Rectal smooth muscle tissue (tissue), 1 donor: ENCODE measurements around the gene NOVA1.

ENCODE experiments used
- H3K27ac ChIP-seq: one replicate; pipeline ENCODE4 v1.7.0; 2013; ENCODE audit warnings: low read depth, low read length, inconsistent platforms
- H3K27me3 ChIP-seq: one replicate; pipeline ENCODE4 v1.7.0; 2013; ENCODE audit warnings: low read length; ENCODE audit not compliant: control insufficient read depth, insufficient read depth
- H3K36me3 ChIP-seq: one replicate; pipeline ENCODE4 v1.7.0; 2013; ENCODE audit warnings: low read length; ENCODE audit not compliant: control insufficient read depth, insufficient read depth
- H3K4me1 ChIP-seq: one replicate; pipeline ENCODE4 v1.7.0; 2013; ENCODE audit warnings: low read length; ENCODE audit not compliant: control insufficient read depth, insufficient read depth
- H3K4me3 ChIP-seq: one replicate; pipeline ENCODE4 v1.7.0; 2013; ENCODE audit warnings: low read length
- H3K9ac ChIP-seq: one replicate; pipeline ENCODE4 v1.7.0; 2013; ENCODE audit warnings: low read length

Gene NOVA1

DNA sequence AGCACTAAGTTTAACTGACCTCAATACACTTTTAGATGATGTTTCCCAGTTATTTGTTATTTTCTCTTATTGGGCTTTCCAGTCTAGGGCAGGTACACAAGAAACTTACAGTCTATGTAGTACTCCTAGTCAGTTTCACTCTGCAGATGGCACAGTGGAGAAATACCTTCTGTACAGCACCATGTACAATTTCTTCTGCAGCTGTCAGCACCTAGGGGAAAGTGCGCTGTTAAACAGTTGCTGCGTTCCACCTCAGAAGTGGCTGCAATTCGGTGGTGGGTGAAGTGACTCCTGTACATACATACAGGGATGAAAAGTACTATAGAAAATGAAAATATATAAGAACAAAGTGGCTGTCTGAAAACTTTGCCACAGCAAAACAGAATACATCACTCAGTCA is 48.3 kb downstream of the NOVA1 start:
- Histone ChIP-seq H3K4me3 (no peak overlapping the region), H3K27me3 (no peaks in the 10 kb centered on the region), H3K9ac (no peak overlapping the region), H3K4me1 (no peaks in the 10 kb centered on the region), H3K27ac (no peak overlapping the region), H3K36me3 (no peaks in the 10 kb centered on the region)

DNA sequence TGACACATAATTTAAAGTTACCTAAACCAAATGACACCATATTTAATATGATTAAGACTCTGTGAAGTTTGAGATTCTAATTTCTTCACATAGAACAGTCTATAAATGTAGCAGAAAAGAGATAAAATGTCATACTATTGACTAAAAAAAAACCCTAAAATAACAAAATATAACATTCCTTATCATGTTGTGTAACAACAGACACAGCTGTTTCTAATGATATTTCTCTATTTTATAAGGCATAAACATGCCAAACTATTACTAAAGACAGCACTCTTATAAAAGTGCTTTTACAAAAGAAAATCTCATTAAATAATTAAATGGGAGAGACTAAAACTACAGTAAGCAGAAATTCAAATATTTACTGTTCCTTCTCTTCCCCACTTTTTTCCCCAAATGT is 49.4 kb downstream of the NOVA1 start:
- H3K27ac ChIP-seq, result no peak overlapping the region
- H3K9ac ChIP-seq, result no peak overlapping the region
- no peaks in the 10 kb centered on the region for H3K36me3 ChIP-seq
- no peaks in the 10 kb centered on the region for H3K4me1 ChIP-seq
- no peaks in the 10 kb centered on the region for H3K27me3 ChIP-seq
- no peak overlapping the region for H3K4me3 ChIP-seq

DNA sequence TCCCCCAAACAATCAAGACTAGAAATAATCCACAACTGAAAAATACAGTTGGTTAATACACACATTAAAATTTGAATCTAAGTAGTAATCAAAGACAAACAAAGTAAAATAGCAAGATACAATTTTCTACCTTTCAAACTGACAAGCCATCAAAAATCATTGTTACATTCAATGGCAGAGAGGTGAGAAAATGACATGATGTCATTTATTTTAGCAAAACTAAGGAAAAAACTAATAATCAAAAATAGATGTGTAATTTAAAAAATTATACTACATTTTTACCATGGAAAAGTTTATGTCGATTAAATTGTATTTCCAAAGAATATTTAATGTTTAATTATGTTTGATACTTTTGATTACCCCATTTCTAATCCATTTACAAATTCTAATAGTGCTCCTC is 59.7 kb downstream of the NOVA1 start:
- no peak overlapping the region for H3K9ac ChIP-seq
- no peak overlapping the region for H3K4me3 ChIP-seq
- H3K27me3 ChIP-seq, result no peaks in the 10 kb centered on the region
- H3K4me1 ChIP-seq, result no peaks in the 10 kb centered on the region
- H3K27ac ChIP-seq, result no peak overlapping the region
- no peaks in the 10 kb centered on the region for H3K36me3 ChIP-seq

DNA sequence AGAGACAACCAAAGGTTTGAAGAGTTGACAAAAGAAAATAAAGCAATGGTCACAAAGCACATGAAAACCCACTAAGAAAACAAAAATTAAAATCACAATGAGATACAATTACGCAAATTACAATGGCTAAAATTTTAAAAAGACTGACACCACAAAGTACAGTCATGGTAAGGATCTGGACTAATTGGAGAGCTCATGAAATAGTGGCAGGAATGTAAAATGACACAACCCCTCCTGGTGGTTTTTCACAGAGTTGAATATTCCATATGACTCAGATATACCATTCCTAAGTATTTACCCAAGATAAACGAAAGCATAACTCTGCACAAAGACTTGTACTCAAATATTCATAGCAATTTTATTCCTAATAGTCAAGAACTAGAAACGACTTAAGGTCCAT is 65.9 kb downstream of the NOVA1 start:
- peaks cover 7% of the 10 kb centered on the region for H3K4me1 ChIP-seq
- H3K9ac ChIP-seq, result no peak overlapping the region
- no peaks in the 10 kb centered on the region for H3K36me3 ChIP-seq
- no peak overlapping the region for H3K4me3 ChIP-seq
- no peaks in the 10 kb centered on the region for H3K27me3 ChIP-seq
- no peak overlapping the region for H3K27ac ChIP-seq

DNA sequence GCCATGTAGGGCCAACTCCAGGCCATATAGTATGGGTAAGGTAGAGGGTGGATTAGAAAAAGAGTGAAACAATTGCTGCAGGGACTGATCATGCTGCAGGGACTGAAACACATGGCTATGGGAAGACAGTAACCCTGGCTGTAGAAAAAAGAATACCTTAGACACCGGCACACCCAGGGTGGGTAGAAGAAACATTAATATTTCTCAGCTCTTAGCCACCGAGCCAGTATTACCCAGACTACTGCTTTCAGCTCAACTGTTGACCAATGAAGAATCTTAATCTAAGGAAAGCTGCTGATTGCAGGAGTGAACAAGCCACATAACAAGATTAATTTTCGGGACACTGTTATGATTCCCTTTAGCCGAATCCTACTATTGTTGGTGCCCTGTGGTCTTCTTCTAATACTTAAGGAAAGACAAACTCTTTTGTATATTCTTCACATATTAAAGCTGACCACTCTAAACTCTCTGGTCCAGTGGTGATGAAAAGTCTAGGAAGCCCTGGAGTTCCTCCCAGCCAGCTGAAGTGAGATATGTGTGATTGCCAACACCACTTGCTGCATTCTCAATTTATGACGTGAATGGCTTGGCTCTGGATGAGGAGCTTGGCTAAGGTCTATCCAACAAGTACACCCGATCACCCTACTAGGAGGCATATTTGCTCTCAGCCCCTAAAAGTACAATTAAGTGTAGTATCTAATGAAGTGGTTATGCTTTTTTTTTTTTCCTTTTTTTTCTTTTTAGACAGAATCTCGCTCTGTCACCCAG is 69.2 kb downstream of the NOVA1 start:
- Histone ChIP-seq H3K27me3 (no peaks in the 10 kb centered on the region), H3K36me3 (no peaks in the 10 kb centered on the region), H3K4me1 (peaks cover 20% of the 10 kb centered on the region), H3K27ac (peak overlapping the region; percentile 29), H3K9ac (no peak overlapping the region), H3K4me3 (no peak overlapping the region)

DNA sequence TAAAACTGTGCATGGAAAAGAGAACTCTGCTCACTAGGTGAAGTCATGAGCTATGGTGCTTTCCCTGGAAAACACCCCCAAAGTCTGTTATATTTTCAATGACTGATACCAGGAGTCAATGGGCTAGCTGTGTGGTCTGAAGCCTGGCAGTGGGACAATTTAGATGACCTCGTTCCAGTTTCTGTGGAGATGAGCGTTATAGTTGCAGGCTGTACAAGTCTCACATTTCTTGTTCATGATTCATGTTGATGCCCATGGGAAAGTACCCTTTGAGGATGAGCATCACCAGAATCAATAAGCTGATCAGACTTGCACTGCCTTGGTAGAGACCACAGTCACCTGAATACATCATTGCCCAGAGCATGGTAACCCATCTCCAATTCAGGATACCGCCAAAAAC is 70.7 kb downstream of the NOVA1 start:
- no peak overlapping the region for H3K4me3 ChIP-seq
- H3K4me1 ChIP-seq, result peaks cover 33% of the 10 kb centered on the region
- H3K36me3 ChIP-seq, result no peaks in the 10 kb centered on the region
- H3K9ac ChIP-seq, result no peak overlapping the region
- no peaks in the 10 kb centered on the region for H3K27me3 ChIP-seq
- H3K27ac ChIP-seq, result no peak overlapping the region

DNA sequence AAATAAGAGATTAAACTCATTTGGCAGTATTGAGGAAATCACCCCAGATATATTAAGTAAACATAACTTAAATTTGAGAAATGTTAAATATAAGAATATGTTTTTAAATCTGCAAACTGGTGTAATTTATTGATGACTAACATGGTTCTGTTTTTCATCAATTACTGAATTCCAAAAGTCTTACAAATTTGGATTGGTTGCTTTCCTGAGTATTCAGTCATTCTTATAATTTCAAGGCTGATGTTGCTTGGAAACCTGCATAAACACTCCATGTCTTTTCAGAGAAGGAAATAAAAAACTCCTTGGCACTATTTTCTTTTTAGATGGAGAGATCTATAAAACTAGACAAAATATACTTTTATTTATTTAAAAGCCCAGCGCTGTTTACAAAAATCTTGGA is 71.7 kb downstream of the NOVA1 start:
- H3K4me3 ChIP-seq, result no peak overlapping the region
- H3K4me1 ChIP-seq, result peaks cover 33% of the 10 kb centered on the region
- no peak overlapping the region for H3K27ac ChIP-seq
- no peak overlapping the region for H3K9ac ChIP-seq
- H3K27me3 ChIP-seq, result no peaks in the 10 kb centered on the region
- H3K36me3 ChIP-seq, result no peaks in the 10 kb centered on the region

DNA sequence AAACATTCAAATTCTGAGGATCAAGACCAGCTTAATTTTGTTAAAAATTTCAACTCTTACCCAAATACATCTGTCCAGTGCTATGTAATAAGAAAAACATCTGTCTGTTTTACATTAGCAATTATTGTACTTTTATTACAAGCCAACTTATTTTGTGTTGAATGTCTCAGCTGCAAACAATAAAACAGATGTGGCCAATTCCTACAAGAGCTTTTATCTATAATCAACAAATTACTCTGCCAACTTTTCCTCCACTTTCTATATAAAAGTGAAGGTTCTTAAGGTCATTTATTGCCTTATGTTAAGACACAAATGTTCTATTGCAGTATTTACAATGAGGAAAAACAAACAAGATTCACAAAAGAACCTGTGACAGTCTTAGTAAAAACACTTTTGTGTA is 72.7 kb downstream of the NOVA1 start:
- Histone ChIP-seq H3K36me3 (no peaks in the 10 kb centered on the region), H3K4me1 (peaks cover 33% of the 10 kb centered on the region), H3K4me3 (no peak overlapping the region), H3K9ac (no peak overlapping the region), H3K27me3 (no peaks in the 10 kb centered on the region), H3K27ac (no peak overlapping the region)

DNA sequence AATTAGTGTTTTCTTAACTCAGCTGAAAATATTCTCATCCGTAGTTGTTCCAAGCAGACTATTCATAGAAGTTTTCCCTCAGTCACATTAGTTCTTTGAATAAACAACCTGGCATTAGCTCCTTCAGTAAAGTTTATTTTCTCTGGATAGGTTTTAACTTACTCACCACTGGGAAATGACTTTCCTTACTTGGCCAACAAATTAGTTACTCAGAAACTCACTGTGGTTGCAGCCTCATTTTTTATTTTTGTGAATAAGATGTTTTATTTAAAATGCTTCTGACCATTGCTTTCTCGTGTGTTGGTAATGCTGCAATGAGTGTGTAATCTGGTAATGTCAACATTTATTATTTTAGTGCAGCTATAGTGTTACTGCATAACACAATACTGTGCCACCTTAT is 74.9 kb downstream of the NOVA1 start:
- no peaks in the 10 kb centered on the region for H3K27me3 ChIP-seq
- no peak overlapping the region for H3K9ac ChIP-seq
- peak overlapping the region; percentile 15 for H3K27ac ChIP-seq
- H3K4me3 ChIP-seq, result no peak overlapping the region
- peaks cover 30% of the 10 kb centered on the region for H3K4me1 ChIP-seq
- H3K36me3 ChIP-seq, result no peaks in the 10 kb centered on the region

DNA sequence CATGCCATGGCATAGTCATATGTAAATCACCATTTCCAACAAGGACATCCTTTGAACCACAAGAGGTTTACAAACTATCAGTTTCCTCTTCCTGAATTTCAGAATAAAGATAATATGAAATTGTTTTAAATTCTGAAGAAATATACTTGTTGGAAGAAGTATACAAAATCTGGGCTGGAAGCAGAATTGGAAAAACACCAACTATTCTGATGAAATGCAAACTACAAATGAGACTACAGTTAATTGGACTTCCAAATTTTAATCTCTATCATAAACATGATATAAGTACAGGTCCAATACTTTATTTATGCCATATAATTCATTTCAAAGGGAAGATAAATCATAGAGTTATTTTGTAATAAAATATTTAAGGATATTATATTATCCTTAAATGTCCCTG is 80.1 kb downstream of the NOVA1 start:
- no peak overlapping the region for H3K27ac ChIP-seq
- peaks cover 6% of the 10 kb centered on the region for H3K4me1 ChIP-seq
- H3K27me3 ChIP-seq, result no peaks in the 10 kb centered on the region
- H3K4me3 ChIP-seq, result no peak overlapping the region
- H3K9ac ChIP-seq, result no peak overlapping the region
- no peaks in the 10 kb centered on the region for H3K36me3 ChIP-seq

DNA sequence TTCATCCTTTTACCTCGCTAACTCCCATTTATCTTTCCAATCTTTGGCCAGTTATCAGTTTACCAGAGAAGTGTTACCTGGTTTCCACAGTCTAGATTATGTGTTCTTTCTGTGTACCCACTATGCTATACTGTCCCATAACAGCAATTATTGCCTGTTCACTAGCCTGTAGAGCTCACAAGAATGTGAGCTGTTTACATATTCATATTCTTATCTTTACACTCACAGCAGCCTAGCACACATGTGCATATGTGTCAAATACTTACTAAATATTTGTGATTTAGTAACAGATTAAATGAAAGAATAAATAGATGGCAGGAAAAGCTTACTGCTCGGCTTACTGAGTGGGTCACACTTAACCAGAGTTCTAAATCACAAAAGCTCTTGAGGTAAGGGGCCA is 97.8 kb downstream of the NOVA1 start:
- Histone ChIP-seq H3K9ac (no peak overlapping the region), H3K27ac (no peak overlapping the region), H3K27me3 (no peaks in the 10 kb centered on the region), H3K36me3 (no peaks in the 10 kb centered on the region), H3K4me1 (no peaks in the 10 kb centered on the region), H3K4me3 (no peak overlapping the region)

DNA sequence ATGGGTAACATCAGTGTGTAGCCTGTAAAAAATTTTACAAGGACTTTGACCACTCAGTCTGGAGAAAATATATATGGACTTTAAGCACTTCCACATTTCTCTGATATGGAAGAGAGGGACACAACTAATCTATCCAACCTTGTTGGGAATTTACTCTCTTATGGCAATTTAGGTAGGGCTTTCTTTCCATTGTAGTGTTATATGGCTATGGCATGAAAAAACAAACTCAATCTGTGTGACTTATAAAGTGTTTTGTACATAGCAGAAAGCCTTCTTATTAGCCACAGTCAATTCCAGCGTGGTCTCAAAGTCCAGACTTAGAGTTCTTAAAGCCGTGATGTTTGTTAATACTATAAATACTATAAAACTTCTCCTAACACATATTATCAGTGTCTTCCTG is 98.3 kb downstream of the NOVA1 start:
- H3K9ac ChIP-seq, result no peak overlapping the region
- H3K4me3 ChIP-seq, result no peak overlapping the region
- no peaks in the 10 kb centered on the region for H3K36me3 ChIP-seq
- H3K27ac ChIP-seq, result no peak overlapping the region
- no peaks in the 10 kb centered on the region for H3K4me1 ChIP-seq
- no peaks in the 10 kb centered on the region for H3K27me3 ChIP-seq

DNA sequence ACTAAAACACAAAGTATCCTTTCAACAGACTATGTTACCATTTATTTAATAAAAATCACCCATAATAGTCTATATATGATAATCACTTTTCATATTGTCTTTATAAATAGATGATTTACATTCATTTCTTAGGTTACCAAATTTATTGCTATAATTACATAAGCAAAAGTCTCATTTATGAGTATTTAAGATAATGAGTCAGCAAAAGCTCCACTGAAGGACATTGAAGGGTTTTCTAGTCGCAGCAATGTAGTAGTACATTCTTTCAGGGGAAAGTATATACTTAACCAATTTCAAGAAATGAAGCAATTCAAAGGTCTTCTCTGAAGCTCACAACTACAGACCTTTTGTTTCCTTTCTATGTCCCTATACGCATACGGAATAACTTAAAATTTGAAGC is 110.9 kb downstream of the NOVA1 start:
- Histone ChIP-seq H3K27ac (no peak overlapping the region), H3K4me1 (no peaks in the 10 kb centered on the region), H3K36me3 (peaks cover 2% of the 10 kb centered on the region), H3K4me3 (no peak overlapping the region), H3K27me3 (no peaks in the 10 kb centered on the region), H3K9ac (no peak overlapping the region)
